Cerebellar cortex (tissue), 1 donor: ENCODE measurements around the gene TOLLIP.
"Not testable (repeated sequence)": the region's sequence is repeated elsewhere in the genome, so short reads cannot be mapped to it uniquely, and the experiment has no call there.

Source experiments
- DNase-seq: peaks from one replicate; pipeline ENCODE4 v3.0.0-alpha.2; 2015; ENCODE audit warnings: low spot score

Gene TOLLIP

GRCh38 chr11:1309498-1310317 is at the start of gene TOLLIP:
Gene TOLLIP, minus strand, starts transcription at chr11:1309632. Its CDS starts 134 bp downstream, at chr11:1309498.
- DNase-seq = peak; percentile 89

- not testable (repeated sequence) for DNase-seq
Measured at GRCh38 chr11:1358931-1359330, 49.5 kb upstream of the TOLLIP start.

GRCh38 chr11:1358286-1358685 is 48.9 kb upstream of the TOLLIP start:
- DNase-seq = peak; percentile 38

GRCh38 chr11:1356478-1356960 is 47.1 kb upstream of the TOLLIP start:
- DNase-seq = no peak

GRCh38 chr11:1356007-1356435 is 46.6 kb upstream of the TOLLIP start:
- no peak for DNase-seq

GRCh38 chr11:1354125-1354938 is 44.9 kb upstream of the TOLLIP start:
- DNase-seq = no peak

GRCh38 chr11:1353383-1354124 is 44.1 kb upstream of the TOLLIP start:
- peak; percentile 55 for DNase-seq

- peak; percentile 63 for DNase-seq
Measured at GRCh38 chr11:1352696-1353382, 43.4 kb upstream of the TOLLIP start.

- DNase-seq = peak; percentile 81
Measured at GRCh38 chr11:1351278-1351937, 42.0 kb upstream of the TOLLIP start.

- DNase-seq = no peak
Measured at GRCh38 chr11:1350086-1350725, 40.8 kb upstream of the TOLLIP start.

GRCh38 chr11:1349327-1350041 is 40.1 kb upstream of the TOLLIP start:
- no peak for DNase-seq

GRCh38 chr11:1348796-1349326 is 39.4 kb upstream of the TOLLIP start:
- DNase-seq = no peak

GRCh38 chr11:1348146-1348795 is 38.8 kb upstream of the TOLLIP start:
- DNase-seq = no peak

GRCh38 chr11:1347411-1347999 is 38.1 kb upstream of the TOLLIP start:
- DNase-seq = not testable (repeated sequence)

- no peak for DNase-seq
Measured at GRCh38 chr11:1346669-1347390, 37.4 kb upstream of the TOLLIP start.

- no peak for DNase-seq
Measured at GRCh38 chr11:1345737-1346513, 36.5 kb upstream of the TOLLIP start.

GRCh38 chr11:1344056-1344635 is 34.7 kb upstream of the TOLLIP start:
- no peak for DNase-seq
